GM18507 (cell line): ENCODE measurements around the gene ECHS1.

Experiments
- DNase-seq: peaks from one replicate; pipeline ENCODE4 v3.0.0; 2011; ENCODE audit warnings: low read depth; ENCODE audit not compliant: insufficient read length; ENCODE audit errors: extremely low spot score
- FAIRE-seq: peaks from 2 replicates; lab custom pipeline; 2011; peaks lifted over from hg19 to GRCh38; lab: Jason Lieb, UNC

ECHS1 gene

GRCh38 chr10:133349577-133350011 lies 23.6 kb downstream of the ECHS1 start:
- FAIRE-seq (no peak), DNase-seq (no peak)

GRCh38 chr10:133349160-133349568 lies 24.0 kb downstream of the ECHS1 start:
- no peak for FAIRE-seq
- no peak for DNase-seq

GRCh38 chr10:133347710-133348517 lies 25.2 kb downstream of the ECHS1 start:
- DNase-seq = no peak
- FAIRE-seq = no peak

- no peak for DNase-seq
- FAIRE-seq = no peak
Observed at GRCh38 chr10:133346413-133346812, 26.7 kb downstream of the ECHS1 start.

DNA sequence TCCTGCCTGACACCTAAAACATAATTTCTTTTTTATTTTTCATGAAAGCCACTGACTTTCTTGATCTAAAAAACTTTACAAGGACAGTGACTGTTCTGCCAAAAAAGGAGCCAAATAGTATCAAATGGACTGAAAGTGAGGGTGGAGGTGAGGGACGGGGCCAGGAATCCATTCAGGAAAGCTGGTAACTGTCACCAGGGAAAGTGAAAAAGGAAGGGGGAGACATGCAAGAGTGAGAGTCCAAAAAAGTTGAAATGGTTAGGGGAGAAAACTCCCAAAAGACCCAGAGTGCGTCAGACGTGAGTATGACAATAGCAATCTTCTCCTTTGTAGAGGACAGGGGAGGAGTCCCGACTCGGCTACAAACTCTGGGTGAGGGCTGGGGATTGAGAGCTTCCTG lies 28.9 kb downstream of the ECHS1 start:
- DNase-seq (no peak), FAIRE-seq (no peak)

- FAIRE-seq (no peak), DNase-seq (no peak)
Observed at GRCh38 chr10:133343558-133343957, 29.6 kb downstream of the ECHS1 start.

- DNase-seq (no peak), FAIRE-seq (no peak)
Observed at GRCh38 chr10:133342942-133343341, 30.2 kb downstream of the ECHS1 start.

- no peak for DNase-seq
- FAIRE-seq = no peak
Observed at GRCh38 chr10:133341983-133342382, 31.2 kb downstream of the ECHS1 start.

- FAIRE-seq (no peak), DNase-seq (no peak)
Observed at GRCh38 chr10:133339708-133340380, 33.3 kb downstream of the ECHS1 start.

- DNase-seq (no peak), FAIRE-seq (no peak)
Observed at GRCh38 chr10:133338080-133339071, 34.8 kb downstream of the ECHS1 start.

- FAIRE-seq (no peak), DNase-seq (no peak)
Observed at GRCh38 chr10:133337370-133337725, 35.8 kb downstream of the ECHS1 start.

DNA sequence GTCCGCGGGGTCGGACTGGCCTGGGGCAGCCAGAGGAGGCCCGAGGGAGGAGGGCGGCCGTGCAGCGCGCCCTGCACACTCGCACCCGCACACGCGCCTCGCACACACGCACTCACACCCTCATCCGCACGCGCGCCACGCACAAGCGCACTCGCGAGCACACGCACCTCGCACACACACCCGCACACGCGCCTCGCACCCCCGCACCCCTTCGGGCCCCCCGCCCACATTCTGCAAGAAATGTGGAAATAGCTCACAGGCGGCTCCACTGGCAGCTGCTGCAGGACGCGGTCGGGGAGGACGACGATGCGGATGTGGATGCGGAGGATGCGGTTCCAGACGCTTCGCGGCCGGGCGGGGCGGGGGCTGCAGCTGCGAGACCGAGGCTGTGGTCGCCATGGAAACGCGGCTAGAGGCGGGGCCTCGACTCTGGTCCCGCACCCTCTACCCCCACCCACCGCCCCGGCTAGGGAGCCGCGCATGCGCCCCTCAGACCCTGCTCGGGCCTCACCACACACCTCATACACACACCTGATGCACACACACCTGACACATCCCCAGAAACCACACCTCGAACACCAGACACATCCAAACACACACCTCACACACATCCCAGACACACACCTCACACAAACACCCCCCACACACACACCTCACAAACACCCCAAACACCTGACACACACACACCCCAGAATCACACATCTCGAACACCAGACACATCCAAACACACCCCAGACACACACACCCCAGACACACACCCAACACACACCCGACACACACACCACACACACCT lies 36.4 kb downstream of the ECHS1 start, which contains the start of gene CALY:
Gene CALY (minus strand): TSS at position 320 of the 793 bp plus-strand sequence. CDS start 7,907 bp downstream, outside the sequence.
- no peak for FAIRE-seq
- no peak for DNase-seq

DNA sequence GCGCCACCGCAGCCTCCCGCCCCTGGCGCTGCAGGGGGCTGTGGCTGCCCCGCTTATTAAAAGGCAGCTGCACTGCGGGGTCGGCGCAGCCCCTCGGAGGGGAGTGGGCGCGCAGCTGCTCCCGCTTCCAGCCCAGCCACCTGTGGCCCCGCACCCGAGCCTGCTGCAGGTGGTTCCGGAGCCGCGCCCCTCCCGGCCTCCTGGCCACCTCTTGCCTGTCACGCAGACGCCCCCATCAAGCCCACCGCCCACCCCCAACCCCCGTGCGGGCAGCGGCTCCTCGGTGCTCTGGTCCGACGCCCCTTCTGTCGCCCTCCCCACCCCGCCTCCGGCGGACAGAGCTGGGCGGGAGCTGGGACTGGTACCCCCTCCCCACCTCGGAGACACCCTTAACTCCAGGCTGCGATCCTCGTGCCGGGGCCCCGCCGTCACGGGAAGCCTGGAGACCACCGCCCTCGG lies 37.0 kb downstream of the ECHS1 start:
- DNase-seq (no peak), FAIRE-seq (no peak)

DNA sequence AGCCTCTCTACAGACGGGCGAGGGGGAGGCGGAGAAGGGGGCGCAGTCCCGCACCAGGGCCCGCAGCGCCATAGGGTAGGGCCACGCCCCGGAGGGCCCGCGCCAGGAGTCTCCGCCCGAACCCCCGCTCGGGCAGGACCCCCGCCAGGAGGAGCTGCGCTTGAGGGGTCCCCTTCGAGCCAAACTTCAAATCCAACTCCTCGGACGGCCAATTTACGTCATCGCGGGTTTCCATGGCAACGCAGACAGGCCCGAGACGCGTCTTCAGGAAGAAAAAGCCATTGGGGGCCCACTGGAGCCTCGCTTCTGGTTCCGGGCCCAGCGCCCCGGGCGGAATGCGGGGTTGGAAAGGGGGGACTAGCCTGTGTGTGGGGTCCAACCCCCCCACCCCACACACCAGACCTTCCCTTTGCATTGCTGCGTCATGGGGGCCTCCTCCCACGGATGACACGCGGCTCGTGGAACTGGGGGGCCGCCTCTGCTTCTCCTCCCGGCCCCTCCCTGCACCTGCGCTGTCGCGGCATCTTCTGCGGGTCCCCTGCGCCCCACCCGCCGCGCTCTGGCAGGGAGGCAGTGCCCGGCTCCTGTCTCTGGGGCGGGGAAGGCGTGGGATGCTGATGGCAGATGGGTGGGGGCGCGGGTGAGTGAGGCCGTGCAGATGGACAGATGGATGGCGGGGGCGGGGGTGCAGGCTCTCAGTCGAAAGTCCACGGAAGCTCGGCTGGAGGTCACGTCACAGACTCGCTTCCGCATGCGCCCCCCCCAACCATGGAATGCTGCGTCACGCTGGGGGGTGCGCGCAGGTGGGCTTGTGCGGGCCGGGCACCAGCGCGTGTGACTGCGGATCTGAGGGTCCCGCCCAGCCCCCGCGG lies 37.7 kb downstream of the ECHS1 start:
- FAIRE-seq (no peak), DNase-seq (no peak)

- DNase-seq = no peak
- no peak for FAIRE-seq
Observed at GRCh38 chr10:133334503-133335245, 38.5 kb downstream of the ECHS1 start.

GRCh38 chr10:133332936-133333699 lies 40.0 kb downstream of the ECHS1 start:
- FAIRE-seq = no peak
- DNase-seq = no peak
